GM18526 (cell line): ENCODE results near the gene SLC23A2.

Experiments
- POLR2A ChIP-seq: IDR thresholded peaks from 3 replicates; pipeline ENCODE4 v1.6.1; 2011; ENCODE audit not compliant: insufficient read length; ENCODE audit errors: extremely low read depth

SLC23A2 gene

DNA sequence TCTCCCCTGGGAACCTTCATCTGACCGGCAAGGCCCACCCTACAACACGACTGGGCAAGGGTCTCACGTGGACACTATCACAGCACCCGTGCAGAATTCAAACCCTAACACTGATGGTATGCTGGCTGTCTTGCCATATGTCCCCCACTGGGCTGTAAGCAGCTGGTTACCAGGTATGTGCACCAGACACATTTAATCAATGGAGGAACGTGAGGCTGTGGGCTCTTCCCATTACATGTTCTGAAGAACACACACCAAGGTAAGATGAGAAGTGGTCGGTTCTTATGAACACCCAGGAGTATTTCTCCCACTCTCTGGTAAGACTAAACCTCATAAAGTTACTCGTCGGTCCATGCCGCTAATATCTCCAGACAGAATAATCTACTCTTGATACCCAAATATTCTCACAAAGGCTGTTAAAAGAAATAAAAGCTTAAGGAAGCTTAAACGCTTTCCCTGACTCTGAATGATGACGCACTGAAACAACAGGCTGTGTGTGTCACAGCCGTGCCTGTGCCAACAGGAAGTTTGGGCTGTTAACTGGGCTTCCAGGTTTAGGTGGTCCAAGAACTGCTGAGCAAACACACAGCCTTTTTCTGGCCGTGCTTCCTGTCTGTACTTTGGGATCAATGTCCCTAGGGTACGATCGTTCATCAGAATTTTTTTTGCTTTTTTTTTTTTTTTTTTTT, 75.3 kb downstream of the SLC23A2 start:
- TF ChIP-seq POLR2A = no peak

DNA sequence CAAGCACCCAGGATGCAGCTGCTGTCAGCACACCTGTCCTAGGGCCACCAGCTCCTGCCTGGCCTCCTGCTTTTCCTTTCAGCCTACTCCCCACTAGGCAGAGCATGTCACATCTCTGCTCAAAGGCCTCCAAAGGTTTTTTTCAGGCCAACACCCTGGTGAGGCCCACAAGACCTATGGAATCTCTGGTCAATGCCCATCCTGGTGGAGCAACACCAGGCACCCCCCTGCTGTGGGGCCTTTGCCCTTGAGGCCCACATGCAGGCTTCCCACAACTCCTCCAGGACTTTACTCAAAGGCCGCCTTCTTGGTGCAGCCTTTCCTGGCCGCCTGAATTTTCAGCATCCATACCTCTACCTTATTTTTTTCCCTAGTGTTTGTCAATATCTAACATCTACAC, 76.9 kb downstream of the SLC23A2 start:
- no peak for TF ChIP-seq POLR2A

- TF ChIP-seq POLR2A = no peak
These were observed 77.3 kb downstream of the SLC23A2 start for GRCh38 chr20:4924032-4924431.

GRCh38 chr20:4922186-4922585, 79.1 kb downstream of the SLC23A2 start:
- TF ChIP-seq POLR2A = no peak

GRCh38 chr20:4920655-4921054, 80.7 kb downstream of the SLC23A2 start:
- no peak for TF ChIP-seq POLR2A

GRCh38 chr20:4920131-4920530, 81.2 kb downstream of the SLC23A2 start:
- no peak for TF ChIP-seq POLR2A

DNA sequence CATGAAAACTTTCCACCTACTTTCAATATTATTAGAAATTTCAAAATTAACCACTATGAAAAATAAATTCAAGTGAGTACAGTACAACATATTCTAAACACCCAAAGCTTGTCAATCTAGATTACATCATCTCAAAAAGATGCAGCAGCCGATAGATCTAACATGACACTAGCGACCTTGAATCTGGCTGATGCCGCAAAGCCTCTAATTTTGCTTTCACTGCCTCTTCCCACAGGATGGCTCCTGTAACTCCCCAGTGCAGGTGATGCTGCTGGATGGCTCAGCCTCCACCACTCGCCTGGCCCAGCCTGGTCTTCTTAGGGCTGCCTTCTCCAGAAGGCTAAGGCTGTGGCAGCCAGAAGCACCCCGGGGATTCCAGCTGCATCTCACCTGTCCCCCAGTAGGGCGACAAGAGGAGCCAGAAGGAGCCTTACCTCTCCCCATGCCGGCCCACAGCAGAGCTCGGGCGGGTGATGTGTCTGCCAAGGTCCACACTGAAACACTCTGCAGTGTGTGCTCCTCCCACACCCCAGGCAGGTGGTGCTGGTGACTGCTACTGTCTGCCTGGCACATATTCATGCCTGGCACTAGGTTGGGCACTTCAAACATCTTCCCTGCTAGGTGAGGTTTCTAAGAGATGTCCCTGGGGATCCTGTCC, 82.1 kb downstream of the SLC23A2 start:
- TF ChIP-seq POLR2A = no peak

DNA sequence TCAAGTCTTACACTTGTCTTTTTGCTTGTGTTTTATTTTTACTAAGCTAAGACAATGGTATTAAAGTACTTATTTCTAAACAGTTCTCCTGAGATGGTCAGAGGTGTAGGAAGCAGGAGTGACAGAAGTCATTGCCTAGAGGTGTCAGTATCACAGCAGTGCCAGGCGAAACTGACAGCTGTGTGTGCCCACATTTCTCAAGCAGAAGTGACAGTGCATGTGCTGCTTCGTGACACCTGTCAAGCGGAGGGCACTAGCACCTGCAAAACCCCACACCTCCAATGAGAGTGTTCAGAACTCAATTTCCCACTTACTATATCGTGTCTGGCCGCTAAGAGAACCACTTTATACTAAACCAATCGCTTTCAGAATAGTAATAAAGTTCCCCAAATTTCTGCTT, 82.8 kb downstream of the SLC23A2 start:
- no peak for TF ChIP-seq POLR2A

DNA sequence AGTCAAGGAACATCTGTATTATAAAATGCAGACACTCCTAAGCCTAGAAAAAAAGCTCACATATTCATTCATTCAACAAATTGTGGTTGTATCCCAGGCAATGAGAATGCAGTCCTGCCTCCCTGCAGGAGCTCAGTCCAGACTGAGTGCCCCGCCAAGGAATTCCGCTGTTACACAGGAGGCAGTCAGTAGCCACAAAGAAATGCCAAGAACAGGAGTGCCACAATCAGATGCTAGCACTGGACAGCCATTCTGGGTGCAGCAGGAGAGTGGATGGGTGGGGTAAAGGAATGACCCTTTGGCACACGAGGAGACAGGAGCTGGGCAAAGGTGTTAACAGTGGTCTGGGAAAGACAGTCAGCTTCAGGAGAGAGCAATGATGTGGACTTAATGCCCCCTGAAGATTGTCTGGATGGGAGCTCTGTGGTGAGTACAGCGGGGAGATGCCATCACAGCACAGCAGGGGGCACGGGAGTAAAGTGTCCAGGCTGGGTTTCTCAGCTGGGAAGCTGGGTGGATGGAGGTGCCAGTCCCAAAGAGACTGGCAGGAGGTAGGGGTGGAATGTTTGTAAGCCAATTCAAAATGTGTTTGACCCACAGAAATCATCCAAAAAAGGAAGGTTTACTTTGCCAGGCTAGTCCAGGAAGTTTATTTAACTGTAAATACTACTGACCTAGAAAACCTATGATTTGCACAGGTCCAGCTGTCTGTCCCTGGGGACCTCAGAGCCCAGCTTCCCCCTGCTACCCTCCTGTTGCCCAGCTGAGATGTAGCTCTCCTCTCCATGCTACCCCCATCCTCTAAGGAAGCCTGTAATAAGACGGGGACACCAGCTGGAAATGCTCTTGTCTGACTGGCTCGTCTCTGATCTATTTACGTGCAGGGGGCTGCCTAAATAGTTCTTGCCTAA, 84.1 kb downstream of the SLC23A2 start:
- no peak for TF ChIP-seq POLR2A

- no peak for TF ChIP-seq POLR2A
These were observed 88.2 kb downstream of the SLC23A2 start for GRCh38 chr20:4913147-4913546.

DNA sequence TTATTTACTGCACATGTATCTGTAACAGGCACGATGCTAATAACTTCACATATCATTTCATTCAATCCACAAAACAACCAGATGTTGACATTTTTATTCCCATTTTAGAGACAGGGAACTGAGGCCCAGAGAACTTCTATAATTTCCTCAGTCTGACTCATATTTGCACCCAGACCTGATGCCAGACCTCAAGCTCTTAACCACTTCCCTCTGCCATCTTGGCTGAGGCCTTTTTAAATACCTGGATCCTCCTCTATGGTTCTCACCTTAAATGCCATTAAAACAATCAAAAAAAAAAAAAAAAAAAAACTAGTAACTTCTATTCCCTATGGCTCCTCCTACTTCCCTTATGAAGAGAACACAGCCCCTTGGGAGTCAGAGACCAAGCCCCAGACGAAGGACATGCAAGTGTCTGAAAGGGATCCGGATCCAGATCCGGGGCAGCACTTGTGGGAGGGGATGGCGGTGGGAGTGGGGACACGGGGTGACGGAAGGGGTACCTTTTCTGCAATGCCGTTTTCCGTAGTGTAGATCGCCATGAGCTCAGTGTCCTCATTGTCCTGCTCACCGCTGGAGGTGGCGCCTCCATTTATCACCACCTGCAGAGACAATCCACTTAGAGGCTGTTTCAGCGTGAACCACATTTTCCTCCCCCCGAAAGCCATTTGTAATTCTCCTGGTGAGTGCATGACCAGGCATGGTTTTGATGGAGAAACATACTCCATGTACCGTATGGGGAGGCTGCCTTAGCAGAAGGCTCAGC, 88.7 kb downstream of the SLC23A2 start:
- no peak for TF ChIP-seq POLR2A

DNA sequence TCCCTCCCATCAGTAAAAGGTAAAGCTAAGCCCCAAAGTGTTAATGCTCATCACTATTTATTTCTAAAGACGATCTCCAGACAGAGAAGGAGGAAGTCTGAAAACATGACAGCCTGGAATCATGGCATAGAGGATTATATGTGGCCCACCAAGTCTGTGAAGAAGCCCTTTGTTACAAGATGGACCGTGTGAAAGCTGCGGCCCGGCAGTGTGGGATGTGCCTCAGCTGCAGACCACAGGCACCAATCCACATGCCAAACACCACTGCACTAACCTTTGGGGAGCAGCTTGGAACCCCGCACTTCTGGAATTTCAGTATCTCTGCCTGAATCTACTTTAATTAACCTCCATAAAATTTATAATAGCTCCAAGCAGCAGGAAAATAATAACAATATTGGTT, 90.4 kb downstream of the SLC23A2 start:
- no peak for TF ChIP-seq POLR2A

DNA sequence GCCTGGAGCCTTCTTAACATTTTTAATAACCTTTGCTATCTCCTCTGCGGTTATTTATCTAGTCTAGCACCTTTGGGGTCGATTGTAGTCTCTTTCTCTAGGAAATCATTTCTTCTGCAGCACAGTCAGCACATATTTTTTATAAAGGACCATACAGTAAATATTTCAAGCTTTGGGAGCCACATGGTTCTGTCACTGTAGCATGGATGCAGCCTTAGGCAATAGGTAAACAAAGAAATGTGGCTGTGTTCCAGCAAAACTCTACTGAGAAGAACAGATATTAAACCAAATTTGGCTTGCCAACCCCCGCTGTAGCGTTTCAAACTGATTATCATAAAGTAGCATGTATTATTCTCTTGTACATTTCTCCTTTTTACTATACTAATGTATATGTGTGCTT, 95.7 kb downstream of the SLC23A2 start:
- no peak for TF ChIP-seq POLR2A

DNA sequence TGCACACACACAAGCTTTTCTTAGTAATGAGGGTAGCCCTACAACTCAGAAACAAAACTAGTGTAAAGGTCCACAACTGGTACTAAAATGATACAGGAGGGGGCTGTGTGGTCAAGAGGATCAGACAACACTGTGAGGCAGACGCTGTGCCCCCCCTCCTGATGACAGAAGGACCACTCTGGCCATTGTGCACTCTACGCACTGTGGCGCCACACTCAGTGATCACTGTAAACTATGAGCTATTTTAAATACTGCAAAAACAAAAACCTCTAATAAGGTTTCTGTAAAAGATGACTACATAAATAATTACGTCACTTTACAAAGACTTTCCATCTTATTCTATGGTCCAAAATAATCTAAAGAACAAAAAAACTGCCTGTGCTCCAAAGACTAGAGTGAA, 96.1 kb downstream of the SLC23A2 start:
- no peak for TF ChIP-seq POLR2A
